ENCODE results near the gene GPR142.

The GPR142 gene

DNA sequence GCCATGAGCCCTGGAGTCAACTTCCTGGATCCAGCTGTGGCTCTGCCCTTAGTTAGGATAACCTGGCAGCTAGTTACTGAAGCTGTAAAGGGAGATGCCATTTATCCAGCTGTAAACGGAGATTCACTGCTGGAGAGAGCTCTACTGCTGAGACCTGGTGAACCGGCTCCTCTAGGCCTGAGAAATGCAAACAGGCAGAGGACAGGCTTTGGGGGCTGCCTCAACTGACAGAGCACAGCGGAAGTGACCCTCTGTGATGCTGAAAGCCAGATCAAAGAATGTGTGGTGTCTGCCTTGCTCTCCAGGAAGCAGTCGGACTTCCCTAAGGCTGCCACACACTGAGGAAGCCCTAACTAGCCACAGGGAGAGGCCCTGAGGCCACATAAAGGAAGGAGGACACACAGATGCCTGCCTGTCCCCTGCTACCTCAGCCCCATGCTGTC lies 42.7 kb downstream of the GPR142 start:
- Mint-ChIP-seq H3K27ac (no peak overlapping the region), H3K4me1 (ENCODE audit: low read depth) (no peaks in the 10 kb centered on the region), H3K9me3 (ENCODE audit: low read depth) (no peaks in the 10 kb centered on the region), H3K27me3 (peaks cover 1% of the 10 kb centered on the region), H3K36me3 (peaks cover 2% of the 10 kb centered on the region), H3K4me3 (no peak overlapping the region)

GRCh38 chr17:74412581-74412980 lies 45.3 kb downstream of the GPR142 start:
- Mint-ChIP-seq H3K4me1 (ENCODE audit: low read depth) (no peaks in the 10 kb centered on the region), H3K27me3 (peaks cover 1% of the 10 kb centered on the region), H3K4me3 (no peak overlapping the region), H3K36me3 (peaks cover 2% of the 10 kb centered on the region), H3K9me3 (ENCODE audit: low read depth) (no peaks in the 10 kb centered on the region), H3K27ac (no peak overlapping the region)

DNA sequence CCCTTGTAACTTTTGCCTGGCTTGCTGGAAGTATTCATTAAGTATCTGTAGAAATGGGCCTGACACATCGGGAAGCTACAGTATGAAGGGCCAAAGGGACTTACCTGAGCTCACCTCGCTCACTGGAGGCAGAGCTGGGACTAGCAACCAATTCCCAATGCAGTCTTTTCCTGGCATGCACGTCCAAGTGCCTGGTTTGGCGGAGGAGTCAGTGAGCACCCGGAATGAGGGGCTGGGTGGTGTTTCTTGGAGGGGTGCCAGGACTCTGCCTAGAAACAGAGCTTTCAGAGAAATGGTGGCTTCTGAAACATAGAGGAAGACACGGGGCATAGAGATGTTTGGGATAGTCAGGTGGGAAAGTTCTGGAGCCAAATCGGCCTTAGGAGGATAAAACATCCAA lies 46.2 kb downstream of the GPR142 start:
- H3K9me3 Mint-ChIP-seq (ENCODE audit: low read depth), result no peaks in the 10 kb centered on the region
- peaks cover 2% of the 10 kb centered on the region for H3K36me3 Mint-ChIP-seq
- peaks cover 1% of the 10 kb centered on the region for H3K27me3 Mint-ChIP-seq
- no peak overlapping the region for H3K4me3 Mint-ChIP-seq
- no peaks in the 10 kb centered on the region for H3K4me1 Mint-ChIP-seq (ENCODE audit: low read depth)
- H3K27ac Mint-ChIP-seq, result no peak overlapping the region

DNA sequence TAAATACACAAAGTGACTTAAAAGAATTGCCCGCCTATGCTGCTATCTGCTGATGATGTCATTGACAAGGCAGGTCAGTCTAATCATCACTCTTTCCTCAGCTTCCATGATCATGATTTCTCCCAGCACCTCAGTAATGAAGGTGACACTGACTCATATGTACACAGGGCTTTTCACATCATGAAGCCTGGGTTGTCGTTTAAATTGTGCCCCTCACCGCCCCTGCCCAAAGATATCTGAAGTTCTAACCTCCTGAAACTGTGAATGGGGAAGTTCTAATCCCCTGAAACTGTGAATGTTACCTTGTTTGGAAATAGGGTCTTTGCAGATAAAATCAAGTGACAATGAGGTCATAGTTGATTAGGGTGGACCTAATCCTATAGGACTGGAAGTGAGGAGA lies 47.2 kb downstream of the GPR142 start:
- no peaks in the 10 kb centered on the region for H3K9me3 Mint-ChIP-seq (ENCODE audit: low read depth)
- peaks cover 1% of the 10 kb centered on the region for H3K27me3 Mint-ChIP-seq
- no peak overlapping the region for H3K4me3 Mint-ChIP-seq
- peaks cover 2% of the 10 kb centered on the region for H3K36me3 Mint-ChIP-seq
- no peak overlapping the region for H3K27ac Mint-ChIP-seq
- no peaks in the 10 kb centered on the region for H3K4me1 Mint-ChIP-seq (ENCODE audit: low read depth)

GRCh38 chr17:74415608-74416396 lies 48.5 kb downstream of the GPR142 start:
- Mint-ChIP-seq H3K4me1 (ENCODE audit: low read depth) (no peaks in the 10 kb centered on the region), H3K27me3 (peaks cover under 1% of the 10 kb centered on the region), H3K9me3 (ENCODE audit: low read depth) (no peaks in the 10 kb centered on the region), H3K36me3 (peaks cover under 1% of the 10 kb centered on the region), H3K27ac (no peak overlapping the region), H3K4me3 (no peak overlapping the region)

DNA sequence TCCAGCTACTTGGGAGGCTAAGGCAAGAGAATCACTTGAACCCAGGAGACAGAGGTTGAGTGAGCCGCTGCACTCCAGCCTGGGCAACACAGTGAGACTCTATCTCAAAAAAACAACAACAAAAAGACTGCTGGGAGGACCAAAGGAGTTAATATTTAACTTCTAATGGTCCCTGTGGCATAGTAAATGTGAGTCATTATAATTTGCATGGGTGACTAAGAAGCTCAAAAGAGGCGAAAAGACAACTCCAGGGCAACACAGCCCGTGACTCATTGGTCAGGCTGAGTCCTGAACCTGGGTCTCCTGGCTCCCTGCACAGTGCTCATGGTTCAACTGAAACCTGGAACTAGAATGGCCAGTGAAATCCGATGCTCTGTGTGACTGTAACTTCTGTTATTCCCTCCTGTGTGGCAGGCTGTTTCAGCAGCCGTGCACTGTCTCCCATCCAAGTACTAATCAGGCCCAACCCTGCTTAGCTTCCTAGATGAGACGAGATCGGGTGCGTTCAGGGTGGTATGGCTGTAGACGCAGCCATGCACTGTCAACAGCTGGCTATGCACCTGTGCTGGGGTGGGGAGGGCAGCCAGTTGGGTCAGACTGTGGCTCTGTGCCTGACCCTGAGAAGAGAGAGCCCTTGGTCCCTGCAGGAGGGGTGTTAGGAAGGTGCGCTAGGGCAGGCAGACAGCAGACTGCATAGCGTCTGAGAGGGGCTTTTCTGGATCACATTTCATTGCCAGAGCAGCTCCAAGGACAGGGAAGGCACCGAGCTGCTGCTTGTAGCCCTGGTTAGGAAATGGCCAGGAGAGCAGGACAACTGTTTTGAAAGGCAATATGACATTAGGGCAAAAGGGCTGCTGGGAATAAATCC lies 50.1 kb downstream of the GPR142 start:
- no peaks in the 10 kb centered on the region for H3K9me3 Mint-ChIP-seq (ENCODE audit: low read depth)
- H3K4me1 Mint-ChIP-seq (ENCODE audit: low read depth), result no peaks in the 10 kb centered on the region
- H3K4me3 Mint-ChIP-seq, result no peak overlapping the region

DNA sequence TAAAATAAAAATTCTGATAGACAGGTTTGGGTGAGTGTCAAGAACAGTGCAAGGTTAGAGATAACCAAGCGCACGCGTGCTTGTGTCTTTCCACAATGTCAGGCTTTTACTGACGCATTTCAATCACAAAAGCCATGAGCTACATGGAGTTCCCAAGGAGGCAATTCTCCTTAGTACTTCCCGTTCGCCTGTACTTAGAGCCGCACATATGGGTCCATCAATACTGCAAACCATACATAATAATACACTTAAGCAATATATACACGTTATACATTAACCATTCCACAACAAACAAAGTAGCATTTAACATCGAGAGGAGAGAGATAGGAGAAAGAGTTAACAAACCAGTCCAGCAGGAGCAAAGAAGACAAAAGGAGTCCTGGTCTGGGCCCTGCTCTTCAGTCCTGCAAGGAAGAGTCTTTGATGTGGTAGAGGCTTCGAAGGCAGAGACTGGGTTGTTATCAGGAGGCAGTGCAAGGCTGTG lies 52.7 kb downstream of the GPR142 start:
- no peak overlapping the region for H3K4me3 Mint-ChIP-seq
- H3K27ac Mint-ChIP-seq, result no peak overlapping the region
- no peaks in the 10 kb centered on the region for H3K9me3 Mint-ChIP-seq (ENCODE audit: low read depth)
- no peaks in the 10 kb centered on the region for H3K27me3 Mint-ChIP-seq
- H3K36me3 Mint-ChIP-seq, result no peaks in the 10 kb centered on the region
- H3K4me1 Mint-ChIP-seq (ENCODE audit: low read depth), result no peaks in the 10 kb centered on the region

More for the DNA sequence above, 50.1 kb downstream of the GPR142 start:
- Mint-ChIP-seq H3K27me3 (no peaks in the 10 kb centered on the region), H3K27ac (no peak overlapping the region), H3K36me3 (no peaks in the 10 kb centered on the region)

All from activated naive CD8-positive, alpha-beta T cell (primary cell).